Sigmoid colon (tissue), 7 donors: Measurements from ENCODE around the gene CTIF. TPM values are rescaled to one million over a fixed set of nuclear protein-coding genes. Genes with fewer than 3 reads are reported as not detected.

Experiments
- DNase-seq: peaks from one replicate; pipeline ENCODE4 v3.0.0-alpha.2; 2019
- H3K27ac ChIP-seq, 4 donors: fragments of 200-600 bp; sonication (generic); one replicate each; pipeline ENCODE4 v1.5.1; 2016 to 2019; ENCODE audit warnings: mild to moderate bottlenecking in 1 of 4
- H3K27me3 ChIP-seq, 3 donors: fragments of 200-600 bp; sonication (generic); one replicate each; pipeline ENCODE4 v1.5.1; 2019; ENCODE audit warnings: mild to moderate bottlenecking in 1 of 3
- H3K36me3 ChIP-seq, 4 donors: fragments of 200-600 bp; sonication (generic); one replicate each; pipeline ENCODE4 v1.5.1; 2016 to 2019
- H3K4me1 ChIP-seq, 4 donors: fragments of 200-600 bp; sonication (generic); one replicate each; pipeline ENCODE4 v1.5.1; 2017 to 2019
- H3K4me3 ChIP-seq, 4 donors: fragments of 200-600 bp; sonication (generic); one replicate each; pipeline ENCODE4 v1.5.1; 2017 to 2019; ENCODE audit warnings: mild to moderate bottlenecking in 2 of 4, moderate library complexity in 1 of 4
- H3K9me3 ChIP-seq, 4 donors: fragments of 200-600 bp in 3 of 4; sonication (generic) in 3 of 4; one replicate each; pipeline versions ENCODE4 v1.5.1 to v1.6.1; 2013 to 2019
- EP300 ChIP-seq, 4 donors: sonication (generic); formaldehyde crosslinking; IDR thresholded peaks; one replicate each; pipeline ENCODE4 v1.6.1; 2017; ENCODE audit warnings: antibody characterized with exemption in 4 of 4
- POLR2A ChIP-seq, 2 donors: fragments of 450-650 bp; IDR thresholded peaks; one replicate each; pipeline ENCODE4 v1.6.1; 2016; ENCODE audit warnings: antibody characterized with exemption in 2 of 2, mild to moderate bottlenecking in 2 of 2, moderate library complexity in 2 of 2
- POLR2AphosphoS5 ChIP-seq, 4 donors: sonication (generic); formaldehyde crosslinking; IDR thresholded peaks; one replicate each; pipeline ENCODE4 v1.6.1; 2017; ENCODE audit warnings: antibody characterized with exemption in 4 of 4
- WGBS, 2 donors: extraction: QIAGEN DNeasy Blood & Tissue Kit; methylation state at CpG; one replicate each; pipeline ENCODE4 v1.1.7; 2013; 5-methylcytosine and 5-hydroxymethylcytosine counted together
- intact Hi-C: fragments of 100-400 bp; cut with DNase I; formaldehyde crosslinking; loops from one replicate; pipeline ENCODE4 v1.15.1; 2023
- polyA plus RNA-seq, 3 donors: library from polyadenylated mRNA; stranded (reverse); fragments of 200-250 nt; gene quantifications; one replicate each; pipeline ENCODE4 v1.2.3, GENCODE V29; 2013
- total RNA-seq, 4 donors: library from RNA; depleted of rRNA; stranded (reverse); fragments of >200 nt; gene quantifications; one replicate each; pipeline ENCODE4 v1.1.0, GENCODE V29; 2016
- TF ChIP-seq, protein P1 (sequence below), 4 experiments: fragments of 450-650 bp in 3 of 4; fragments of 200-600 bp in 1 of 4; IDR thresholded peaks; one replicate each; pipeline ENCODE4 v1.5.1; 2016 to 2019; ENCODE audit warnings: antibody characterized with exemption in 4 of 4, mild to moderate bottlenecking in 3 of 4, moderate library complexity in 2 of 4
- donor health status: healthy with polysubstance abuse.
- donor health status: Bipolar disorder and iron deficiency.
- donor health status: healthy.

CTIF gene
- total and polyA plus RNA-seq, 7 donors, result 3.6 to 65.9 (median 22.5) TPM

DNA sequence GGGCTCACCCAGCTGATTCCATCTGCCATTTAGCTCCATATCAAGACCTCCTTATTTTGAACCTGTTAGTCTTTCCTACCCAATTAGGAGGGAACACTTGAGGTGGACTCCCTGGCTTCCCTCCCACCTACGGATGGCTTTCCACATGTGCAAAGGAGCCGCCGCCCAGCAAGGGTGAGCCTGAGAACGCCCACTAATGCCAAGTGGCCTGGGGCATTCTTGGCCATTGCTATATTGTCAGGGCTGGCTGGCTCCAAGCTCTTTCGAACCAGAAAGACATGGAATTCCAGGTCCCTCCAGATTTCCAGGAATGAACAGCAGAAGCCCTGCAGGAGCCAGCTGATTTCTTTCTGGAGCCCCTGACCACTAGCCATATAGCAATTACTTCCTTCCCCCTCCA lies 215.7 kb downstream of the CTIF start:
- H3K4me3 ChIP-seq, result no peak overlapping the region
- peaks cover 0 to 21% (median 9%) of the 10 kb centered on the region in 4 donors for H3K36me3 ChIP-seq
- H3K9me3 ChIP-seq, result no peaks in the 10 kb centered on the region
- intact Hi-C loops, result no loop called here
- peaks cover 0 to 42% (median 11%) of the 10 kb centered on the region in 4 donors for H3K4me1 ChIP-seq
- no peaks in the 10 kb centered on the region for H3K27me3 ChIP-seq
- 91 to 94% methylated on average over 5 of the region's 5 CpGs for WGBS, 2 donors
- H3K27ac ChIP-seq, result no peak overlapping the region
- TF ChIP-seq EP300 (IDR thresholded peaks at IDR 0.05) (no peak), POLR2A (IDR thresholded peaks at IDR 0.05) (no peak), POLR2AphosphoS5 (IDR thresholded peaks at IDR 0.05) (no peak)
- TF ChIP-seq, protein P1, sequence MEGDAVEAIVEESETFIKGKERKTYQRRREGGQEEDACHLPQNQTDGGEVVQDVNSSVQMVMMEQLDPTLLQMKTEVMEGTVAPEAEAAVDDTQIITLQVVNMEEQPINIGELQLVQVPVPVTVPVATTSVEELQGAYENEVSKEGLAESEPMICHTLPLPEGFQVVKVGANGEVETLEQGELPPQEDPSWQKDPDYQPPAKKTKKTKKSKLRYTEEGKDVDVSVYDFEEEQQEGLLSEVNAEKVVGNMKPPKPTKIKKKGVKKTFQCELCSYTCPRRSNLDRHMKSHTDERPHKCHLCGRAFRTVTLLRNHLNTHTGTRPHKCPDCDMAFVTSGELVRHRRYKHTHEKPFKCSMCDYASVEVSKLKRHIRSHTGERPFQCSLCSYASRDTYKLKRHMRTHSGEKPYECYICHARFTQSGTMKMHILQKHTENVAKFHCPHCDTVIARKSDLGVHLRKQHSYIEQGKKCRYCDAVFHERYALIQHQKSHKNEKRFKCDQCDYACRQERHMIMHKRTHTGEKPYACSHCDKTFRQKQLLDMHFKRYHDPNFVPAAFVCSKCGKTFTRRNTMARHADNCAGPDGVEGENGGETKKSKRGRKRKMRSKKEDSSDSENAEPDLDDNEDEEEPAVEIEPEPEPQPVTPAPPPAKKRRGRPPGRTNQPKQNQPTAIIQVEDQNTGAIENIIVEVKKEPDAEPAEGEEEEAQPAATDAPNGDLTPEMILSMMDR (IDR thresholded peaks at IDR 0.05), result no peak
- DNase-seq, result no peak

DNA sequence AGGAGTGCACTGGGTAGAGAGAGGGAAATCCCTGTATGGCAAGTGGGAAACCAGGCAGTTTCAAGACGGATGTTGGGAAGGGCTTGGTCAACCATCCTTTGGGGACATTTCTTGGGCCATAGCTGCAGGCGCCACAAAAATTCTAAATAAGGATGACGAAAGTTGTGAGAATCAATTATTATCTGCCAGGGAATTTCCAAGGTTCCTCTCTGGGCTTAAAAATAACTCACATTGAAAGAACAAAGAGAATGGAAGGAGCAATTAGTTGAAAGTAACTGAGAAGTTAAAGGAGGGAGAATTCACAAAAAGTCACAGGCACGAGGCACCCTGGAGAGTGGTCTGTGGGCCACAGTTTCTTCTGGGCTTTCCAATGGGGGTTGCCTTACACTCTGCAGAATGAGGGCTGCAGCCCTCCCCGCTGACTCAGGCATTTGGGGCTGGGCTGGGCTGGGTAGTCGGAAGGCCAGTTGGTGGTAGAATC lies 216.2 kb downstream of the CTIF start:
- DNase-seq, result no peak
- intact Hi-C loops, result no loop called here
- no peaks in the 10 kb centered on the region for H3K27me3 ChIP-seq
- H3K27ac ChIP-seq, result peak overlapping the region in 1 of 4 donors; percentile 6
- TF ChIP-seq POLR2A (IDR thresholded peaks at IDR 0.05) (no peak), EP300 (IDR thresholded peaks at IDR 0.05) (no peak), POLR2AphosphoS5 (IDR thresholded peaks at IDR 0.05) (no peak)
- TF ChIP-seq, protein P1 (IDR thresholded peaks at IDR 0.05), result no peak
- peaks cover 0 to 21% (median 10%) of the 10 kb centered on the region in 4 donors for H3K36me3 ChIP-seq
- H3K9me3 ChIP-seq, result no peaks in the 10 kb centered on the region
- WGBS, 2 donors, result 82 to 90% methylated on average over 6 of the region's 6 CpGs
- no peak overlapping the region for H3K4me3 ChIP-seq
- peaks cover 0 to 37% (median 6%) of the 10 kb centered on the region in 4 donors for H3K4me1 ChIP-seq

GRCh38 chr18:48756511-48757226 lies 217.8 kb downstream of the CTIF start:
- intact Hi-C loops, result no loop called here
- peaks cover 0 to 30% (median 5%) of the 10 kb centered on the region in 4 donors for H3K4me1 ChIP-seq
- H3K4me3 ChIP-seq, result no peak overlapping the region
- H3K36me3 ChIP-seq, result peaks cover 0 to 25% (median 10%) of the 10 kb centered on the region in 4 donors
- no peak overlapping the region for H3K27ac ChIP-seq
- no peaks in the 10 kb centered on the region for H3K27me3 ChIP-seq
- H3K9me3 ChIP-seq, result no peaks in the 10 kb centered on the region
- TF ChIP-seq EP300 (IDR thresholded peaks at IDR 0.05), result no peak
- TF ChIP-seq POLR2A (IDR thresholded peaks at IDR 0.05), result no peak
- TF ChIP-seq, protein P1 (IDR thresholded peaks at IDR 0.05), result no peak
- no peak for TF ChIP-seq POLR2AphosphoS5 (IDR thresholded peaks at IDR 0.05)
- DNase-seq, result no peak
- WGBS, 2 donors, result 78 to 89% methylated on average over 4 of the region's 4 CpGs

DNA sequence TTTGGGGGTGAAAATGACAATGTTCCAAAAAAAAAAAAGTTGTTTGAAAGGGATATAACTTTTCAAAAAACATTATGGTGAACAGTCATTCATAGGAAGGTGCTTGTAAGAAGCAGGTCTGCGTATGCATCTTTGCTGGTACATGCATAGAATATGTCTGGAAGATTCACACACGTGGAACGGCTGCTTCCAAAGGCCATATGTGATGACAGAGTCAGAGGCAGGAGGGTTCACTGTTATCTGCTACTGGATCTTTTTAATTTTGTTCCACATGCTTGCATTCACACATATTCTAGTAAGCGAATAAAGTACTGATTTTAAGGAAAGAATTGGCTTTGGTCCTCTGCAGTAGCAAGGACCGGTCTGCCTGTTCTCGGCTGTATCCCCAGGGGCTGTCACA lies 218.5 kb downstream of the CTIF start:
- H3K27ac ChIP-seq, result no peak overlapping the region
- DNase-seq, result no peak
- no peaks in the 10 kb centered on the region for H3K27me3 ChIP-seq
- H3K4me3 ChIP-seq, result no peak overlapping the region
- no peak for TF ChIP-seq EP300 (IDR thresholded peaks at IDR 0.05)
- no peak for TF ChIP-seq POLR2A (IDR thresholded peaks at IDR 0.05)
- TF ChIP-seq, protein P1 (IDR thresholded peaks at IDR 0.05), result no peak
- no peak for TF ChIP-seq POLR2AphosphoS5 (IDR thresholded peaks at IDR 0.05)
- peaks cover 0 to 31% (median 12%) of the 10 kb centered on the region in 4 donors for H3K4me1 ChIP-seq
- intact Hi-C loops, result no loop called here
- no peaks in the 10 kb centered on the region for H3K9me3 ChIP-seq
- 88 to 93% methylated on average over 6 of the region's 6 CpGs for WGBS, 2 donors
- peaks cover 0 to 32% (median 13%) of the 10 kb centered on the region in 4 donors for H3K36me3 ChIP-seq
